HepG2 (cell line): ENCODE measurements around the gene NEAT1. TPM values are rescaled to one million over a fixed set of nuclear protein-coding genes. Genes with fewer than 3 reads are reported as not detected.

Experiments used
- ATAC-seq: fragments of 200-7000 bp; cut with Tn5 transposase; 3 replicates; pipeline ENCODE4 v1.9.1; 2020; ENCODE audit warnings: mild to moderate bottlenecking, moderate library complexity
- BruUV-seq: library from RNA; stranded (reverse); fragments of 400-500 nt; replicated peaks from 2 replicates; lab custom pipeline; 2021; lab: Mats Ljungman, UMichigan
- CTCF ChIA-PET: fragments of 300-600 bp; formaldehyde crosslinking; extraction: SDS; loops from one replicate; lab custom pipeline; 2021; ENCODE audit warnings: low total read pairs, inconsistent platforms, low intra/inter-chr PET ratio; lab: Yijun Ruan, JAX
- POLR2A ChIA-PET: fragments of 350-600 bp; sonication (Branson Sonifier 250); formaldehyde crosslinking; loops from one replicate; lab custom pipeline; 2020; ENCODE audit warnings: antibody characterized with exemption, inconsistent platforms; lab: Yijun Ruan, JAX
- DNase-seq: peaks from one replicate; pipeline ENCODE4 v3.0.0-alpha.2; 2015; ENCODE audit warnings: low spot score
- FAIRE-seq: peaks from 3 replicates; lab custom pipeline; 2011; peaks lifted over from hg19 to GRCh38; lab: Jason Lieb, UNC
- H2AFZ ChIP-seq: one replicate; pipeline ENCODE4 v1.6.1; 2011; ENCODE audit warnings: low read length, inconsistent platforms
- H3K27ac ChIP-seq: fragments of 300-600 bp; 3 replicates; pipeline ENCODE4 v1.8.0; 2011; ENCODE audit warnings: mixed run types, mild to moderate bottlenecking, mixed read lengths, low read length, inconsistent platforms; ENCODE audit not compliant: insufficient read depth; ENCODE audit errors: extremely low read length
- H3K27me3 ChIP-seq, 2 experiments: fragments of 200-600 bp in 1 of 2; 2 replicates in 1 of 2; 3 replicates in 1 of 2; pipeline versions ENCODE4 v1.6.0 to v1.8.0; 2011; ENCODE audit warnings: low read length in 2 of 2, mild to moderate bottlenecking in 2 of 2, moderate library complexity in 2 of 2, inconsistent platforms in 1 of 2; ENCODE audit not compliant: insufficient read depth in 2 of 2, control insufficient read depth in 1 of 2
- H3K36me3 ChIP-seq, 2 experiments: fragments of 200-600 bp in 1 of 2; replicated peaks in 1 of 2; 2 replicates in 1 of 2; 3 replicates in 1 of 2; pipeline versions ENCODE4 v1.5.1 to v1.8.0; 2011; ENCODE audit warnings: low read length in 2 of 2, inconsistent platforms in 1 of 2; ENCODE audit not compliant: insufficient read depth in 2 of 2, control insufficient read depth in 1 of 2
- H3K4me1 ChIP-seq: 2 replicates; pipeline ENCODE4 v1.5.1; 2012; ENCODE audit warnings: low read length, inconsistent platforms; ENCODE audit not compliant: insufficient read depth
- H3K4me2 ChIP-seq: 2 replicates; pipeline ENCODE4 v1.6.0; 2011; ENCODE audit warnings: low read depth, low read length, inconsistent platforms
- H3K4me3 ChIP-seq, 3 experiments: fragments of 200-600 bp in 1 of 3; sonication (generic), shearing (Covaris generic) in 1 of 3; replicated peaks in 1 of 3; 2 replicates each; pipeline ENCODE4 v1.5.1; 2011 to 2016; ENCODE audit warnings: low read length in 3 of 3, inconsistent platforms in 2 of 3, low read depth in 2 of 3, mild to moderate bottlenecking in 2 of 3, control low read depth in 1 of 3, mixed read lengths in 1 of 3; ENCODE audit not compliant: insufficient read depth in 1 of 3
- H3K79me2 ChIP-seq: one replicate; pipeline ENCODE4 v1.6.1; 2011; ENCODE audit warnings: low read length, inconsistent platforms; ENCODE audit not compliant: insufficient read depth
- H3K9ac ChIP-seq: 2 replicates; pipeline ENCODE4 v1.6.0; 2011; ENCODE audit warnings: mild to moderate bottlenecking, low read depth, low read length, inconsistent platforms; ENCODE audit not compliant: insufficient read depth
- H3K9me3 ChIP-seq: 2 replicates; pipeline ENCODE4 v1.5.1; 2012; ENCODE audit warnings: mild to moderate bottlenecking, low read length
- H4K20me1 ChIP-seq: 2 replicates; pipeline ENCODE4 v1.6.0; 2011; ENCODE audit warnings: inconsistent platforms, mild to moderate bottlenecking, low read length, moderate library complexity; ENCODE audit not compliant: insufficient read depth
- ARID3A ChIP-seq: IDR thresholded peaks from 2 replicates; pipeline ENCODE4 v1.6.1; 2012; ENCODE audit warnings: low read depth, low read length, improper control_type of control experiment
- HNRNPLL ChIP-seq: fragments of 200-400 bp; formaldehyde crosslinking; IDR thresholded peaks from 2 replicates; pipeline ENCODE4 v1.6.1; 2017; ENCODE audit warnings: mild to moderate bottlenecking, low read depth, low read length; ENCODE audit not compliant: poor library complexity, severe bottlenecking
- MAX ChIP-seq: IDR thresholded peaks from 2 replicates; pipeline ENCODE4 v1.6.1; 2012; ENCODE audit warnings: inconsistent platforms
- MEF2D ChIP-seq: sonication (generic); formaldehyde crosslinking; IDR thresholded peaks from 2 replicates; pipeline ENCODE4 v1.5.1; 2020; ENCODE audit warnings: mild to moderate bottlenecking, missing genetic modification reagents
- MTERF4 ChIP-seq: sonication (generic); formaldehyde crosslinking; IDR thresholded peaks from 2 replicates; pipeline ENCODE4 v1.8.0; 2023; ENCODE audit warnings: mild to moderate bottlenecking, missing genetic modification reagents
- MXD1 ChIP-seq: sonication (generic); formaldehyde crosslinking; IDR thresholded peaks from 2 replicates; pipeline ENCODE4 v1.4.0; 2020; ENCODE audit warnings: mild to moderate bottlenecking, missing genetic modification reagents
- PBX3 ChIP-seq: sonication (generic); formaldehyde crosslinking; IDR thresholded peaks from 2 replicates; pipeline ENCODE4 v1.8.1; 2023; ENCODE audit warnings: missing genetic modification reagents, inconsistent platforms, borderline replicate concordance
- RNF219 ChIP-seq: sonication (generic); formaldehyde crosslinking; IDR thresholded peaks from 2 replicates; pipeline ENCODE4 v1.5.0; 2020; ENCODE audit warnings: mild to moderate bottlenecking, missing genetic modification reagents
- SKIL ChIP-seq: sonication (generic); formaldehyde crosslinking; IDR thresholded peaks from 2 replicates; pipeline ENCODE4 v1.8.0; 2022; ENCODE audit warnings: missing genetic modification reagents, mild to moderate bottlenecking, moderate library complexity, borderline replicate concordance
- ZFP41 ChIP-seq: sonication (generic); formaldehyde crosslinking; IDR thresholded peaks from 2 replicates; pipeline ENCODE4 v1.4.0; 2020; ENCODE audit warnings: mild to moderate bottlenecking, missing genetic modification reagents, borderline replicate concordance
- ZNF382 ChIP-seq: sonication (generic); formaldehyde crosslinking; IDR thresholded peaks from 2 replicates; pipeline ENCODE4 v1.5.0; 2020; ENCODE audit warnings: missing genetic modification reagents, mild to moderate bottlenecking, borderline replicate concordance
- ZNF776 ChIP-seq: sonication (generic); formaldehyde crosslinking; IDR thresholded peaks from 2 replicates; pipeline ENCODE4 v1.4.0; 2020; ENCODE audit warnings: mild to moderate bottlenecking, missing genetic modification reagents
- WGBS: methylation state at CpG from one replicate; pipeline ENCODE4 v1.1.6; 2017; ENCODE audit warnings: low lambda C conversion rate; 5-methylcytosine and 5-hydroxymethylcytosine counted together
- in situ Hi-C: cut with HindIII; loops from 2 replicates; pipeline ENCODE4 v1.10.0; 2017; ENCODE audit warnings: low pct_unique_long_range_greater_than_20kb; ENCODE audit not compliant: extremely low pct_ligation_motif_present
- intact Hi-C: fragments of 100-400 bp; cut with micrococcal nuclease; formaldehyde crosslinking; loops from one replicate; pipeline ENCODE4 v1.10.0; 2022; ENCODE audit not compliant: unreplicated experiment
- polyA plus RNA-seq, 8 experiments: library from polyadenylated mRNA; depleted of rRNA in 3 of 8; stranded (reverse) in 7 of 8; unstranded in 1 of 8; fragments of >200 nt; fragmentation: Illumina TruSeq in 4 of 8; extraction: Trizol in 4 of 8; gene quantifications; 2 replicates each; pipeline versions ENCODE4 v1.2.1 to v1.2.3, GENCODE V29; 2011 to 2016; ENCODE audit warnings: low read depth in 4 of 8, missing spikeins in 1 of 8, mixed read lengths in 1 of 8; ENCODE audit not compliant: insufficient read depth in 1 of 8
- total RNA-seq, 5 experiments: library from RNA; depleted of rRNA; stranded (reverse); fragments of >200 nt; fragmentation: Illumina TruSeq; extraction: Trizol; gene quantifications; 2 replicates each; pipeline ENCODE4 v1.2.3, GENCODE V29; 2016; ENCODE audit warnings: low read depth in 1 of 5

Gene NEAT1
- total and polyA plus RNA-seq, 2 of the 13 experiments (the other 11 are each of a cell fraction or from before 2014, with no cell fraction given), result 20.5 to 41.2 TPM

- DNase-seq (peak; percentile 80), FAIRE-seq (no peak), ATAC-seq (peak; percentile 80)
- Histone ChIP-seq H3K9ac (peak overlapping the region; percentile 55; the same call in 1 of the 2 replicates), H3K4me3 (peak overlapping the region; percentile 56 to 75 (median 61)), H3K79me2 (no peaks in the 10 kb centered on the region), H3K27me3 (no peaks in the 10 kb centered on the region), H3K36me3 (no peaks in the 10 kb centered on the region), H3K27ac (no peak overlapping the region), H4K20me1 (no peaks in the 10 kb centered on the region), H3K9me3 (no peaks in the 10 kb centered on the region), H2AFZ (no peak overlapping the region), H3K4me1 (peaks cover 60% of the 10 kb centered on the region), H3K4me2 (peak overlapping the region; percentile 97)
- ChIA-PET CTCF (no interaction called here), POLR2A (interaction anchor here (0.6 to 1.6 kb wide), 14 partner anchors 9 to 97 kb away, joined by 3 to 15 read pairs (median 3); partner anchors contain the start of gene MALAT1)
- WGBS, result 15% methylated on average over 16 of the region's 47 CpGs
- intact Hi-C loops, result loop anchor here (5.0 kb wide), 1 partner anchor 88 kb away; no protein-coding TSS in a partner anchor
- TSS peak; percentile 74 for BruUV-seq
- in situ Hi-C loops, result loop anchor here (10.0 kb wide), 1 partner anchor 50 kb away; no protein-coding TSS in a partner anchor
- TF ChIP-seq PBX3 (no peak), SKIL (no peak), RNF219 (CRISPR knock-in tag) (no peak), MXD1 (no peak), ZNF382 (no peak), MEF2D (CRISPR knock-in tag) (no peak), MAX (peak; percentile 51; the same call in 1 of the 2 replicates), HNRNPLL (peak; percentile 33), ARID3A (no peak), MTERF4 (CRISPR knock-in tag) (0 out of 2 replicates have a peak, but pooled peaks have one; percentile 27), ZNF776 (CRISPR knock-in tag) (no peak), ZFP41 (CRISPR knock-in tag) (no peak)
These were observed 32.3 kb downstream of the NEAT1 start for GRCh38 chr11:65454696-65455456.
